Neural progenitor cell (in vitro differentiated cells): ENCODE data around the gene NEK6. TPM values are rescaled to one million over a fixed set of nuclear protein-coding genes. Genes with fewer than 3 reads are reported as not detected.

ENCODE experiments used
- DNase-seq: peaks from one replicate; pipeline ENCODE4 v3.0.0-alpha.2; 2016; ENCODE audit warnings: low spot score
- H2AFZ ChIP-seq: fragments of 200-600 bp; sonication (generic); replicated peaks from 2 replicates; pipeline ENCODE4 v1.6.1; 2016; ENCODE audit warnings: antibody characterized with exemption
- H3F3A ChIP-seq: fragments of 200-600 bp; sonication (generic); 2 replicates; pipeline ENCODE4 v1.6.1; 2016; ENCODE audit warnings: antibody characterized with exemption, low read depth
- H3K27ac ChIP-seq: fragments of 200-600 bp; sonication (generic); 2 replicates; pipeline ENCODE4 v1.5.1; 2016; ENCODE audit warnings: mild to moderate bottlenecking
- H3K27me3 ChIP-seq: fragments of 200-600 bp; sonication (generic); 2 replicates; pipeline ENCODE4 v1.6.1; 2016; ENCODE audit warnings: mild to moderate bottlenecking, moderate library complexity
- H3K36me3 ChIP-seq: fragments of 200-600 bp; sonication (generic); 2 replicates; pipeline ENCODE4 v1.5.1; 2016
- H3K4me1 ChIP-seq: fragments of 200-600 bp; sonication (generic); 2 replicates; pipeline ENCODE4 v1.6.1; 2016; ENCODE audit warnings: mixed run types
- H3K4me2 ChIP-seq: fragments of 200-600 bp; sonication (generic); 2 replicates; pipeline ENCODE4 v1.6.1; 2016
- H3K4me3 ChIP-seq: fragments of 200-600 bp; sonication (generic); 2 replicates; pipeline ENCODE4 v1.5.1; 2016
- H3K79me2 ChIP-seq: fragments of 200-600 bp; sonication (generic); 2 replicates; pipeline ENCODE4 v1.6.1; 2016; ENCODE audit warnings: low read depth
- H3K9ac ChIP-seq: fragments of 200-600 bp; sonication (generic); 2 replicates; pipeline ENCODE4 v1.6.1; 2016
- H3K9me3 ChIP-seq: fragments of 200-600 bp; sonication (generic); 2 replicates; pipeline ENCODE4 v1.5.1; 2016; ENCODE audit warnings: low read depth
- H4K20me1 ChIP-seq: fragments of 200-600 bp; sonication (generic); 2 replicates; pipeline ENCODE4 v1.6.1; 2016; ENCODE audit warnings: low read depth
- H3K27ac Mint-ChIP-seq: 3 replicates; pipeline ENCODE4 v1.8.0; 2021; ENCODE audit warnings: mixed read lengths
- H3K27me3 Mint-ChIP-seq: 2 replicates; pipeline ENCODE4 v1.8.0; 2022; ENCODE audit warnings: low read depth, mild to moderate bottlenecking, inconsistent platforms, moderate library complexity, mixed read lengths; ENCODE audit not compliant: insufficient read depth
- H3K36me3 Mint-ChIP-seq: 3 replicates; pipeline ENCODE4 v1.8.0; 2021; ENCODE audit warnings: mixed read lengths
- H3K4me1 Mint-ChIP-seq: 3 replicates; pipeline ENCODE4 v1.8.0; 2021; ENCODE audit warnings: mixed read lengths
- H3K4me3 Mint-ChIP-seq: 3 replicates; pipeline ENCODE4 v1.8.0; 2021; ENCODE audit warnings: mild to moderate bottlenecking, moderate library complexity, mixed read lengths
- H3K9me3 Mint-ChIP-seq: 3 replicates; pipeline ENCODE4 v1.8.0; 2020; ENCODE audit warnings: mixed read lengths
- CTCF ChIP-seq: fragments of 200-600 bp; sonication (generic); IDR thresholded peaks from 2 replicates; pipeline ENCODE4 v1.5.1; 2017; ENCODE audit warnings: antibody characterized with exemption, mild to moderate bottlenecking
- EZH2 ChIP-seq: fragments of 200-600 bp; sonication (generic); IDR thresholded peaks from 2 replicates; pipeline ENCODE4 v1.6.1; 2017; ENCODE audit warnings: antibody characterized with exemption, mild to moderate bottlenecking, moderate library complexity
- EZH2phosphoT487 ChIP-seq: fragments of 200-600 bp; sonication (generic); IDR thresholded peaks from 2 replicates; pipeline ENCODE4 v1.6.1; 2017; ENCODE audit warnings: antibody characterized with exemption
- total RNA-seq: library from RNA; depleted of rRNA; stranded (reverse); fragments of >200 nt; gene quantifications from 2 replicates; pipeline ENCODE4 v1.2.3, GENCODE V29; 2015; ENCODE audit warnings: low replicate concordance

NEK6 gene
- total RNA-seq, 1 donor from 2014 or later = 18.5 TPM

GRCh38 chr9:124285490-124285889, 27.7 kb downstream of the NEK6 start:
- Mint-ChIP-seq H3K4me3 (peak overlapping the region; percentile 60), H3K27me3 (peaks cover 7% of the 10 kb centered on the region), H3K4me1 (peaks cover 58% of the 10 kb centered on the region), H3K36me3 (no peaks in the 10 kb centered on the region), H3K27ac (peak overlapping the region; percentile 92), H3K9me3 (no peaks in the 10 kb centered on the region)
- Histone ChIP-seq H3K27me3 (no peaks in the 10 kb centered on the region), H3K36me3 (no peaks in the 10 kb centered on the region), H3K4me1 (peaks cover 25% of the 10 kb centered on the region), H3K4me2 (peak overlapping the region; percentile 36), H4K20me1 (peaks cover 59% of the 10 kb centered on the region), H3K79me2 (peaks cover 6% of the 10 kb centered on the region), H3F3A (peaks cover 3% of the 10 kb centered on the region), H3K4me3 (no peak overlapping the region), H3K9ac (no peak overlapping the region), H3K27ac (no peak overlapping the region), H2AFZ (no peak overlapping the region), H3K9me3 (no peaks in the 10 kb centered on the region)
- no peak for DNase-seq
- TF ChIP-seq EZH2 (no peak), EZH2phosphoT487 (no peak), CTCF (no peak)

DNA sequence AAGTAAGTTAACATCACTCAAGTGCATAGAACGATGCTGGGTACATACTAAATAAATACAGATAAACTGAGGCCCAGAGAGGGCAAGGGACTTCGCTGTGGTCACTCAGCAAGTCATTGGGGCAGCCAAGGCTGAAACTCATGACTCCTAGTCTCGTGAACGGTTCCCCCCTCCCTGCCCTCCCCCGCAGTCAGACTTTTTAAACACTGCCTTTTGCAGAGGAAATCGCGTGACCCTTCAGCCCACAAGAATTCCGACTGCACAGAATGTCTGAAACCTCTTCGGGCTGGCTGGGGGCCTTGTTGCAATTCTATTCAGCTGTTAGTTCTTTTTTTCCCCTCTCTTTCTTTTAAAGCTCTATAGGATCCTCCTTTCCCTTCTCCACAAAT, 28.1 kb downstream of the NEK6 start:
- no peaks in the 10 kb centered on the region for H3K9me3 ChIP-seq
- H3F3A ChIP-seq = peaks cover 3% of the 10 kb centered on the region
- TF ChIP-seq EZH2 (no peak), EZH2phosphoT487 (no peak), CTCF (no peak)
- H2AFZ ChIP-seq = no peak overlapping the region
- no peaks in the 10 kb centered on the region for H3K9me3 Mint-ChIP-seq
- peaks cover 9% of the 10 kb centered on the region for H3K27me3 Mint-ChIP-seq
- H3K4me1 ChIP-seq = peaks cover 25% of the 10 kb centered on the region
- no peak overlapping the region for H3K4me3 ChIP-seq
- no peaks in the 10 kb centered on the region for H3K27me3 ChIP-seq
- peaks cover 6% of the 10 kb centered on the region for H3K79me2 ChIP-seq
- peak overlapping the region; percentile 36 for H3K4me2 ChIP-seq
- peak overlapping the region; percentile 38 for H3K27ac Mint-ChIP-seq
- H3K36me3 Mint-ChIP-seq = no peaks in the 10 kb centered on the region
- H4K20me1 ChIP-seq = peaks cover 63% of the 10 kb centered on the region
- H3K27ac ChIP-seq = peak overlapping the region; percentile 4
- no peak overlapping the region for H3K9ac ChIP-seq
- no peaks in the 10 kb centered on the region for H3K36me3 ChIP-seq
- H3K4me1 Mint-ChIP-seq = peaks cover 57% of the 10 kb centered on the region
- DNase-seq = no peak
- H3K4me3 Mint-ChIP-seq = peak overlapping the region; percentile 69

- peaks cover 69% of the 10 kb centered on the region for H4K20me1 ChIP-seq
- Mint-ChIP-seq H3K27ac (peak overlapping the region; percentile 38), H3K27me3 (peaks cover 8% of the 10 kb centered on the region), H3K9me3 (no peaks in the 10 kb centered on the region), H3K36me3 (no peaks in the 10 kb centered on the region), H3K4me1 (peaks cover 59% of the 10 kb centered on the region), H3K4me3 (peak overlapping the region; percentile 69)
- peaks cover 6% of the 10 kb centered on the region for H3K79me2 ChIP-seq
- no peak overlapping the region for H3K9ac ChIP-seq
- no peaks in the 10 kb centered on the region for H3K9me3 ChIP-seq
- peak overlapping the region; percentile 36 for H3K4me2 ChIP-seq
- H3K27ac ChIP-seq = peak overlapping the region; percentile 4
- H3K4me3 ChIP-seq = no peak overlapping the region
- TF ChIP-seq CTCF = no peak
- no peak for TF ChIP-seq EZH2
- no peak for TF ChIP-seq EZH2phosphoT487
- no peak for DNase-seq
- H2AFZ ChIP-seq = no peak overlapping the region
- no peaks in the 10 kb centered on the region for H3K27me3 ChIP-seq
- H3F3A ChIP-seq = no peaks in the 10 kb centered on the region
- H3K36me3 ChIP-seq = no peaks in the 10 kb centered on the region
- peaks cover 25% of the 10 kb centered on the region for H3K4me1 ChIP-seq
Measured at GRCh38 chr9:124286292-124286931, 28.7 kb downstream of the NEK6 start.
